ENCODE data around the gene UTF1.

DNA sequence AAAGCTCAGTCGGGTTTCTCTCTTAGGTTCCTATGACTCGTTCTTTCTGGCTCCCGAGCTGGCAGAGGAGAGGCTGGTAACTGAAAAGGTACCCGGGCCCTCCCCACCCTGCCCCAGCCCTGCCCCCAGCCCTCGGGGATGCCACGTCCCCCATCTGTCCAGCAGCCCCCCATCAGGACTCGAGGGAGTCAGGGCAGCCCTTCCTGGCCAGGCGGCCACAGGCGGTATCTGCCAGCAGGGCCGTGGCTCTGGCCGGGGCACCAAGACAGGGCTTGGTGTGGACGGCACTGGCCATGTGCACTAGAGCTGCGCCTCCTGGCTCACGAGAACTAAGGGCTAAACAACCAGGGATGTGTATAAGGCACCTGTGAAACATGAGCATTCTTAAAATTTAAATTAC is 40.3 kb upstream of the UTF1 start:
- TF ChIP-seq, protein P1, sequence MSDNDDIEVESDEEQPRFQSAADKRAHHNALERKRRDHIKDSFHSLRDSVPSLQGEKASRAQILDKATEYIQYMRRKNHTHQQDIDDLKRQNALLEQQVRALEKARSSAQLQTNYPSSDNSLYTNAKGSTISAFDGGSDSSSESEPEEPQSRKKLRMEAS (IDR thresholded peaks at IDR 0.05) = no peak
- no peak for TF ChIP-seq KDM5A (IDR thresholded peaks at IDR 0.05; ENCODE audit: low read length)
